HepG2 (cell line): Measurements from ENCODE around the gene UCP3. TPM values are rescaled to one million over a fixed set of nuclear protein-coding genes. Genes with fewer than 3 reads are reported as not detected.

Experiments
- FOXO1 ChIP-seq: sonication (generic); formaldehyde crosslinking; IDR thresholded peaks from 2 replicates; pipeline ENCODE4 v1.4.0; 2020; ENCODE audit warnings: missing genetic modification reagents
- HHEX ChIP-seq: IDR thresholded peaks from 2 replicates; pipeline ENCODE4 v1.6.1; 2016; ENCODE audit warnings: control low read depth
- HMG20B ChIP-seq: conservative IDR thresholded peaks from 2 replicates; pipeline ENCODE4 v1.6.1; 2016; ENCODE audit warnings: missing genetic modification reagents, missing compliant biosample characterization
- HOXA9 ChIP-seq: sonication (generic); formaldehyde crosslinking; IDR thresholded peaks from 2 replicates; pipeline ENCODE4 v1.8.1; 2022; ENCODE audit warnings: missing genetic modification reagents, mild to moderate bottlenecking, moderate library complexity, borderline replicate concordance
- KLF12 ChIP-seq: sonication (generic); formaldehyde crosslinking; IDR thresholded peaks from 2 replicates; pipeline ENCODE4 v1.4.0; 2020; ENCODE audit warnings: missing genetic modification reagents, borderline replicate concordance
- KLF6 ChIP-seq: IDR thresholded peaks from 2 replicates; pipeline ENCODE4 v1.8.0; 2016; ENCODE audit warnings: missing biosample characterization, missing genetic modification reagents
- POLR2AphosphoS5 ChIP-seq: IDR thresholded peaks from 2 replicates; pipeline ENCODE4 v1.6.1; 2012; ENCODE audit warnings: low read depth, low read length
- SNAI1 ChIP-seq: sonication (generic); formaldehyde crosslinking; IDR thresholded peaks from 2 replicates; pipeline ENCODE4 v1.5.0; 2020; ENCODE audit warnings: mild to moderate bottlenecking, missing genetic modification reagents, borderline replicate concordance
- TOE1 ChIP-seq: sonication (generic); formaldehyde crosslinking; IDR thresholded peaks from 2 replicates; pipeline ENCODE4 v1.4.0; 2020; ENCODE audit warnings: mild to moderate bottlenecking, missing genetic modification reagents
- ZNF33B ChIP-seq: sonication (generic); formaldehyde crosslinking; IDR thresholded peaks from 2 replicates; pipeline ENCODE4 v1.5.1; 2020; ENCODE audit warnings: mild to moderate bottlenecking, missing genetic modification reagents
- ZNF550 ChIP-seq: sonication (generic); formaldehyde crosslinking; IDR thresholded peaks from 2 replicates; pipeline ENCODE4 v1.4.0; 2020; ENCODE audit warnings: mild to moderate bottlenecking, missing genetic modification reagents, borderline replicate concordance
- ZNF589 ChIP-seq: sonication (generic); formaldehyde crosslinking; conservative IDR thresholded peaks from 2 replicates; pipeline ENCODE4 v1.8.0; 2022; ENCODE audit warnings: mild to moderate bottlenecking, moderate library complexity, missing genetic modification reagents
- ZNF766 ChIP-seq: sonication (generic); formaldehyde crosslinking; IDR thresholded peaks from 2 replicates; pipeline ENCODE4 v1.5.0; 2020; ENCODE audit warnings: missing genetic modification reagents, borderline replicate concordance
- polyA plus RNA-seq, 8 experiments: library from polyadenylated mRNA; depleted of rRNA in 3 of 8; stranded (reverse) in 7 of 8; unstranded in 1 of 8; fragments of >200 nt; fragmentation: Illumina TruSeq in 4 of 8; extraction: Trizol in 4 of 8; gene quantifications; 2 replicates each; pipeline versions ENCODE4 v1.2.1 to v1.2.3, GENCODE V29; 2011 to 2016; ENCODE audit warnings: low read depth in 4 of 8, missing spikeins in 1 of 8, mixed read lengths in 1 of 8; ENCODE audit not compliant: insufficient read depth in 1 of 8
- total RNA-seq, 5 experiments: library from RNA; depleted of rRNA; stranded (reverse); fragments of >200 nt; fragmentation: Illumina TruSeq; extraction: Trizol; gene quantifications; 2 replicates each; pipeline ENCODE4 v1.2.3, GENCODE V29; 2016; ENCODE audit warnings: low read depth in 1 of 5
- TF ChIP-seq, protein P1 (sequence below), 2 experiments: fragments of 450-650 bp in 1 of 2; sonication (generic) in 1 of 2; formaldehyde crosslinking in 1 of 2; IDR thresholded peaks; 2 replicates each; pipeline versions ENCODE4 v1.6.1 to v1.8.0; 2016 to 2022; ENCODE audit warnings: antibody characterized with exemption in 1 of 2, mild to moderate bottlenecking in 1 of 2, missing genetic modification reagents in 1 of 2
- TF ChIP-seq, protein P2 (sequence below): IDR thresholded peaks from 2 replicates; pipeline ENCODE4 v1.6.1; 2016
- TF ChIP-seq, protein P3 (sequence below): sonication (generic); formaldehyde crosslinking; conservative IDR thresholded peaks from 2 replicates; pipeline ENCODE4 v1.5.0; 2020; ENCODE audit warnings: missing genetic modification reagents

UCP3 gene
- total and polyA plus RNA-seq, 2 of the 13 experiments (the other 11 are each of a cell fraction or from before 2014, with no cell fraction given) = 0.37 TPM; not detected in 1

DNA sequence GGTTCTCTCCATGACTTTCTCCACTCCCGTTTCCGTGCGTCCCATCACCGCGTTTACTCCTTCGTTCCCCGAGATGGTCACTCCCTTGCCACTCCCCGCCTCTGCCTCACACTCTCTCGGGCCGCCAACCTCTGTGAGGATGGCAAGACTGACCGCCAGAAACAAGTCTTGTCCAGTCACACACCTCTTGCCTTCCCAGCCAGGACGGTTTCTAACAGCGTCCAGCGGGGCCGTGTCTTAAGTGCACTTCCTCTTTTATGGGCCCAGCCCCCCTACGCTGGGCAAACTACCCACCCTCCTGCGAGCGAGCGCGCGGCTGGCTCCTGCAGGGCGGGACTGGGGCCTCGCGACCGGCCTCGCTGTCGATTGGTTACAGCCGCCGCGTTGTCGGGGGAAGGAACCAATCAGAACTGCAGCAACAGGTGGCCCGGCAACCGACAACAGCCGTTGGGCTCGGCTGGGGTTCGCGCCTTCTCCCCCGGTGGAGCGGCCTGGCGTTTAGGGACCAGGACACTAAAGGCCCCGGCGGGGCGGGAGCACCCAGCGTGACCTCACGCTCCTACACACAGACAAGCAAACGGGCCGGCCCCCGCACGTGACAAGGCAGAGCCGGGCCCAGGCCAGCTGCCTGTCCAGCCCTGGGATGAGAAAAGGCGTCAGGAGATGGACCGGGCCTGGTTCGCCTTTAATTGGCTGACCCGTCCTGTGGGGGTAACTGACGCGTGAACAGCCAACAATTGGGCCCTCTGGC lies 25.7 kb downstream of the UCP3 start (continued):
- TF ChIP-seq, protein P1, sequence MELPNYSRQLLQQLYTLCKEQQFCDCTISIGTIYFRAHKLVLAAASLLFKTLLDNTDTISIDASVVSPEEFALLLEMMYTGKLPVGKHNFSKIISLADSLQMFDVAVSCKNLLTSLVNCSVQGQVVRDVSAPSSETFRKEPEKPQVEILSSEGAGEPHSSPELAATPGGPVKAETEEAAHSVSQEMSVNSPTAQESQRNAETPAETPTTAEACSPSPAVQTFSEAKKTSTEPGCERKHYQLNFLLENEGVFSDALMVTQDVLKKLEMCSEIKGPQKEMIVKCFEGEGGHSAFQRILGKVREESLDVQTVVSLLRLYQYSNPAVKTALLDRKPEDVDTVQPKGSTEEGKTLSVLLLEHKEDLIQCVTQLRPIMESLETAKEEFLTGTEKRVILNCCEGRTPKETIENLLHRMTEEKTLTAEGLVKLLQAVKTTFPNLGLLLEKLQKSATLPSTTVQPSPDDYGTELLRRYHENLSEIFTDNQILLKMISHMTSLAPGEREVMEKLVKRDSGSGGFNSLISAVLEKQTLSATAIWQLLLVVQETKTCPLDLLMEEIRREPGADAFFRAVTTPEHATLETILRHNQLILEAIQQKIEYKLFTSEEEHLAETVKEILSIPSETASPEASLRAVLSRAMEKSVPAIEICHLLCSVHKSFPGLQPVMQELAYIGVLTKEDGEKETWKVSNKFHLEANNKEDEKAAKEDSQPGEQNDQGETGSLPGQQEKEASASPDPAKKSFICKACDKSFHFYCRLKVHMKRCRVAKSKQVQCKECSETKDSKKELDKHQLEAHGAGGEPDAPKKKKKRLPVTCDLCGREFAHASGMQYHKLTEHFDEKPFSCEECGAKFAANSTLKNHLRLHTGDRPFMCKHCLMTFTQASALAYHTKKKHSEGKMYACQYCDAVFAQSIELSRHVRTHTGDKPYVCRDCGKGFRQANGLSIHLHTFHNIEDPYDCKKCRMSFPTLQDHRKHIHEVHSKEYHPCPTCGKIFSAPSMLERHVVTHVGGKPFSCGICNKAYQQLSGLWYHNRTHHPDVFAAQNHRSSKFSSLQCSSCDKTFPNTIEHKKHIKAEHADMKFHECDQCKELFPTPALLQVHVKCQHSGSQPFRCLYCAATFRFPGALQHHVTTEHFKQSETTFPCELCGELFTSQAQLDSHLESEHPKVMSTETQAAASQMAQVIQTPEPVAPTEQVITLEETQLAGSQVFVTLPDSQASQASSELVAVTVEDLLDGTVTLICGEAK (IDR thresholded peaks at IDR 0.05) = no peak
- TF ChIP-seq, protein P1 (CRISPR knock-in tag; IDR thresholded peaks at IDR 0.05) = peak; percentile 79
- TF ChIP-seq HHEX = no peak
- TF ChIP-seq, protein P2, sequence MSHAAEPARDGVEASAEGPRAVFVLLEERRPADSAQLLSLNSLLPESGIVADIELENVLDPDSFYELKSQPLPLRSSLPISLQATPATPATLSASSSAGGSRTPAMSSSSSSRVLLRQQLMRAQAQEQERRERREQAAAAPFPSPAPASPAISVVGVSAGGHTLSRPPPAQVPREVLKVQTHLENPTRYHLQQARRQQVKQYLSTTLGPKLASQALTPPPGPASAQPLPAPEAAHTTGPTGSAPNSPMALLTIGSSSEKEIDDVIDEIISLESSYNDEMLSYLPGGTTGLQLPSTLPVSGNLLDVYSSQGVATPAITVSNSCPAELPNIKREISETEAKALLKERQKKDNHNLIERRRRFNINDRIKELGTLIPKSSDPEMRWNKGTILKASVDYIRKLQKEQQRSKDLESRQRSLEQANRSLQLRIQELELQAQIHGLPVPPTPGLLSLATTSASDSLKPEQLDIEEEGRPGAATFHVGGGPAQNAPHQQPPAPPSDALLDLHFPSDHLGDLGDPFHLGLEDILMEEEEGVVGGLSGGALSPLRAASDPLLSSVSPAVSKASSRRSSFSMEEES (CRISPR knock-in tag) = peak; percentile 79
- TF ChIP-seq FOXO1 (CRISPR knock-in tag) = 0 out of 2 replicates have a peak, but pooled peaks have one; percentile 21
- no peak; the same call in 1 of the 2 replicates for TF ChIP-seq HOXA9 (CRISPR knock-in tag)
- TF ChIP-seq SNAI1 (CRISPR knock-in tag) = peak; percentile 81; the same call in 1 of the 2 replicates
- no peak; the same call in 1 of the 2 replicates for TF ChIP-seq ZNF550 (CRISPR knock-in tag)
- TF ChIP-seq, protein P3, sequence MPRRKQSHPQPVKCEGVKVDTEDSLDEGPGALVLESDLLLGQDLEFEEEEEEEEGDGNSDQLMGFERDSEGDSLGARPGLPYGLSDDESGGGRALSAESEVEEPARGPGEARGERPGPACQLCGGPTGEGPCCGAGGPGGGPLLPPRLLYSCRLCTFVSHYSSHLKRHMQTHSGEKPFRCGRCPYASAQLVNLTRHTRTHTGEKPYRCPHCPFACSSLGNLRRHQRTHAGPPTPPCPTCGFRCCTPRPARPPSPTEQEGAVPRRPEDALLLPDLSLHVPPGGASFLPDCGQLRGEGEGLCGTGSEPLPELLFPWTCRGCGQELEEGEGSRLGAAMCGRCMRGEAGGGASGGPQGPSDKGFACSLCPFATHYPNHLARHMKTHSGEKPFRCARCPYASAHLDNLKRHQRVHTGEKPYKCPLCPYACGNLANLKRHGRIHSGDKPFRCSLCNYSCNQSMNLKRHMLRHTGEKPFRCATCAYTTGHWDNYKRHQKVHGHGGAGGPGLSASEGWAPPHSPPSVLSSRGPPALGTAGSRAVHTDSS (CRISPR knock-in tag) = no peak
- peak; percentile 91 for TF ChIP-seq KLF12 (CRISPR knock-in tag)
- TF ChIP-seq TOE1 (CRISPR knock-in tag) = peak; percentile 79; the same call in 1 of the 2 replicates
- no peak; the same call in 1 of the 2 replicates for TF ChIP-seq ZNF589 (CRISPR knock-in tag)
- peak; percentile 45 for TF ChIP-seq HMG20B (CRISPR knock-in tag)
- TF ChIP-seq POLR2AphosphoS5 = peak; percentile 59; the same call in 1 of the 2 replicates
- peak; percentile 92; the same call in 1 of the 2 replicates for TF ChIP-seq ZNF33B (CRISPR knock-in tag)
- TF ChIP-seq KLF6 (CRISPR knock-in tag) = peak; percentile 84; the same call in 1 of the 2 replicates
- peak; percentile 94 for TF ChIP-seq ZNF766 (CRISPR knock-in tag)
